GM18520 (cell line): ENCODE results near the gene ITGA11.

Experiments used
- ATAC-seq: cut with Tn5 transposase; IDR thresholded peaks from one replicate; pipeline ENCODE4 v1.9.1; 2021; ENCODE audit not compliant: unreplicated experiment

ITGA11 gene

GRCh38 chr15:68377766-68378165 is 54.2 kb downstream of the ITGA11 start:
- no peak for ATAC-seq

GRCh38 chr15:68376447-68377060 is 55.4 kb downstream of the ITGA11 start:
- ATAC-seq: no peak

- ATAC-seq: no peak
These were observed 56.2 kb downstream of the ITGA11 start for GRCh38 chr15:68375716-68376220.

GRCh38 chr15:68375191-68375631 is 56.8 kb downstream of the ITGA11 start:
- no peak for ATAC-seq

GRCh38 chr15:68374168-68374745 is 57.7 kb downstream of the ITGA11 start:
- no peak for ATAC-seq

GRCh38 chr15:68373028-68373427 is 58.9 kb downstream of the ITGA11 start:
- ATAC-seq: no peak

GRCh38 chr15:68372291-68372811 is 59.6 kb downstream of the ITGA11 start:
- ATAC-seq: no peak

- no peak for ATAC-seq
These were observed 60.1 kb downstream of the ITGA11 start for GRCh38 chr15:68371851-68372250.

- no peak for ATAC-seq
These were observed 60.8 kb downstream of the ITGA11 start for GRCh38 chr15:68371160-68371559.

GRCh38 chr15:68370768-68371151 is 61.2 kb downstream of the ITGA11 start:
- no peak for ATAC-seq

GRCh38 chr15:68369931-68370767 is 61.8 kb downstream of the ITGA11 start:
- no peak for ATAC-seq

- no peak for ATAC-seq
These were observed 63.1 kb downstream of the ITGA11 start for GRCh38 chr15:68368731-68369435.

GRCh38 chr15:68367992-68368391 is 64.0 kb downstream of the ITGA11 start:
- no peak for ATAC-seq

GRCh38 chr15:68367226-68367625 is 64.7 kb downstream of the ITGA11 start:
- ATAC-seq: no peak

GRCh38 chr15:68366314-68366713 is 65.6 kb downstream of the ITGA11 start:
- no peak for ATAC-seq

GRCh38 chr15:68365770-68366169 is 66.2 kb downstream of the ITGA11 start:
- no peak for ATAC-seq

GRCh38 chr15:68365140-68365745 is 66.7 kb downstream of the ITGA11 start:
- no peak for ATAC-seq

GRCh38 chr15:68364660-68365035 is 67.3 kb downstream of the ITGA11 start:
- ATAC-seq: no peak

GRCh38 chr15:68364028-68364659 is 67.8 kb downstream of the ITGA11 start:
- ATAC-seq: no peak

- no peak for ATAC-seq
These were observed 68.6 kb downstream of the ITGA11 start for GRCh38 chr15:68363353-68363752.
